ENCODE data around the gene SNX30.

Gene SNX30

DNA sequence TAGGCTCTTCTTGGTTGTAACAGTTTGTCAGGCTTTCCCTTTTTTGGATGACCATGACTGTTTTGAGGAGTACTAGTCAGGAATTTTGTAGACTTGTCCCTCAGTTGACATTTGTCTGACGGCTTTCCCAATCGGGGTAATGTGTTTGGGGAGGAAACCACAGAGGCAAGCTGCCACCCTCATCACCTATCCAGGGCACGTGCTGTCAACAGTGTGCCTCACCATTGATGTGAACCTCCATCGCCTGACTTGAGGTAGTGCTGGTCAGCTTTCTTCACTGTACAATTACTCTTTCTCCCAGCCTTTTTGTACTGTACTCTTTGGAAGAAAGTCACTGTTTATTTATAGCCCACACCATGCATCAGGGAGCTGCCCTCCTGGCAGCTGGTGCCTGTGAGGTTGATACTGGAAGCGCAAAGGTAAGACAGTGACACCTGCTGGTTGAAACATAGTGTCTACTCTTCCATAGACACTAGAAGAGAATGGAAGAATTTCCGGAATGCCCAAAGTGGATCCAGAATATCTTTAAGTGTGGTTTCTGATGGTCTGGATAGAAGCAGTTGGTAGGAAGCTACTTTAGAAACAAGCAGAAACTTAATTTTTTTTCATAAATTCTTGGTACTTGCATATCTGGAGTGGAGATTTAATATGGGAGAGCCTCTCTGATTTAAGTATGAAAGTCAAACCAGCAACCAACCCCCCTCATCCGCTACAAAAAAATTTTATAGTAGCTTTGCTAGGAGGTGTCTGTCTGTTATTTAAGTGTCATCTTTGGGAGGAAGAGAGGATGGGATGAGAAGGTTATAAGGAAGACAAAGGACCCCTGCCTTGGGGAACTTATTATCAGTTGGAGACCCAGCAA lies 69.3 kb downstream of the SNX30 start:
- no peak for DNase-seq (ENCODE audit: low read depth in 2 of 3, low spot score in 1 of 3)

DNA sequence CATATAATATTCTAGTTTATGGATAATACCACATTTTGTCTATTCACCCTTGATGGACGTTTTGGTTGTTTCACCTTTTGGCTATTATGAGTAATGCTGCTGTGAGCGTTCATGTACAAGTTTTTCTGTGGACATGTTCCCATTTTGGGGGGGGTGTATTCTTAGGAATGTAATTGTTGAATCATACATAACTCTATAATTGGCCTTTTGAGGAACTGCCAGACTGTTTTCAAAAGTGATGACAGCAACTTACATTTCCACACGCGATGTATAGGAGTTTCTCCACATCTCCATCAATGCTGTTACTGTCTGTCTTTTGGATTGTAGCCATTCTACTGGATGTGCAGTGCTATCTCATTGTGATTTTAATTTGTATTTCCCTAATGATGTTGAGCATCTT lies 70.3 kb downstream of the SNX30 start:
- no peak for DNase-seq (ENCODE audit: low read depth in 2 of 3, low spot score in 1 of 3)

DNA sequence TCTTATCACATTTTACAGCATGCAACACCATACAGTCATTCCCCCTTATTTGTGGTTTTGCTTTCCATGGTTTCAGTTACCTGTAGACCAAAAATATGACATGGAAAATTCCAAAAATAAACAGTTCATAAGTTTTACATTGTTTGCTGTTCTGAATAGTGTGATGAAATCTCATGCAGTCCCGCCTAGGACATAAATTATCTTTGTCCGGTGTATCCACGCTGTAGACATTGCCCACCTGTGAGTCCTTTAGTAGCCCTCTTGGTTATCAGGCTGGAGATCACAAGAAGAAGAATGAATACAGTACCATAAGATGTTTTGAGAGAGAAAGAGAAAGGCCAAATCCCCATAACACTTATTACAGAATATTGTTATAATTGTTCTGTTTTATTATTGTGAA lies 72.1 kb downstream of the SNX30 start:
- DNase-seq (ENCODE audit: low read depth in 2 of 3, low spot score in 1 of 3): no peak

DNA sequence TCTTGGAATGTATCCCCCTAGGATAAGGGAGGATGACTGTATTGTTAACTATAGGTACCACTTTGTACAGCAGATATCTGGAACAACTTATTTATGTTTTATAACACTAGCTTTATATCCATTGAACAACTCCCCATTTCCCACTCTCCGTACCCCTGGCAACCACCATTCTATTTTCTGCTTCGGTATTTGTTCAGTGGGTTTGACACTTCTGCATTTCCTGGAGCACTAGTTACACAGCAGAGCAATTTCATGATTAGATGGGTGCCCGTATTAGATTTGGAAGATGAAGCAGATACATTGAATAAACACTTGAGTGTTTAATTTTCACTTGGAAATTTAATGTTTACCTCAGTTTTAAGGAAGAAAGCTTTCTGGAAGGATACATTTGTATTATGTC lies 72.7 kb downstream of the SNX30 start:
- DNase-seq (ENCODE audit: low read depth in 2 of 3, low spot score in 1 of 3): no peak

DNA sequence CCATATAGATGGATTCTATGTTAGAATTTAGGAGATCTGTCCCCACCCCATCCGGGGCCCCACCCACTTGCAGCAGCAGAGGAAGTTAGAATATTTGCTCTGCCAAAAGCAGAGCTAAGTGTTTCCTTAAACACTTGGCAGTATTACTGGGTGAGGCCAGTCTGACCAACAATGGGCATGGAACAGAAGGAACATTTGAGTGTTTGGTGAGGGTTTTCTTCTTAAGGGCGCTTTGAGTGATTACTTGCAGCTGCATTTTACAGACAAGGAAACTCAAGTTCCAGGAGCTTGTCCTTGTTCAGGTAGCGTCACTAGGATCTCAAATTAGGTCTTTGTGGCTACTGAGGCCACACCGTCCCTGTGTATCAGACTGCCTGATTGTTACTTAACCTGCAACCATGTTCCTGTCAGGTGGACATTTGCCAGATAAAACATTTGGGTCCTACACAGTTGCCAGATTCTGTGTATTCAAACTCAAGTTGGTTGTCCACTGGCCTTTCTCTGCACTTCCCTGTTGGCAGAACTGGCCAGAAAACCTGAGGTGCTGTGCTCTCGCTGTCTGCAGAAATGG lies 80.8 kb downstream of the SNX30 start:
- DNase-seq (ENCODE audit: low read depth in 2 of 3, low spot score in 1 of 3): no peak

DNA sequence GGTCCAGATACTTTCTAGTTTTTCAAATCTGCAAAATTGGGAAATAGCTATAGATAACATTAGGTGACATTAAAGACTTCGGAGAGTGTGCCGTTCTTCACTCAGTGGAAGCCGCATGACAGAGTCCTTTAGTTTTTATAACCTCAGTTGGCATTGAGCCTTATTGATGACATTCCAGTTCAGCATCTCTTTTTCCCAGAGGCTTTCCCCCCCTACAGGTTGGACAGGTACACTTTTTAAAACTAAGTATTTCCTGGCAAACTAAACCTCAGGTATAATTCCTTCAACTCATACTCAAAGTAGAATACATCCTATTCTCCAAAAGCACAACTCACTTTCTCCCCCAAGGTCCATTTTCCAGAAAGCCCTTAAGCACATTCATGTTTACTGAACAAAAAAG lies 81.4 kb downstream of the SNX30 start:
- DNase-seq (ENCODE audit: low read depth in 2 of 3, low spot score in 1 of 3): no peak

DNA sequence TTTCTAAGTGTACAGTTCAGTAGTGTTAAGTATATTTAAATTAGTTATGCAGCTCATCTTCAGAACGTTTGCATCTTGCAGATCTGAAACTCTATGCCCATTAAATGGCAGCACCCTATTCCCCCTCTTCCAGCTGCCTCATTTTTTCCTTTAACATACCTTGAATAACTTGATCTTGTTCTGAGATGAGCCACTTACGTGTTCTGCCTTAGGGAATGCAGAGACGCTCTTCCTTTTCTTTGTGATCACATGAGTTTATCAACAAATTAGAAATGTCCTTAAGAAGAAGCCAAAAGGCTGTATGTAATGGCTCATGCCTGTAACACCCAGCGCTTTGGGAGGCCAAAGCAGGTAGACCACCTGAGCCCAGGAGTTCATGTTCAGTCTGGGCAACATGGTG lies 82.5 kb downstream of the SNX30 start:
- DNase-seq (ENCODE audit: low read depth in 2 of 3, low spot score in 1 of 3): no peak

DNA sequence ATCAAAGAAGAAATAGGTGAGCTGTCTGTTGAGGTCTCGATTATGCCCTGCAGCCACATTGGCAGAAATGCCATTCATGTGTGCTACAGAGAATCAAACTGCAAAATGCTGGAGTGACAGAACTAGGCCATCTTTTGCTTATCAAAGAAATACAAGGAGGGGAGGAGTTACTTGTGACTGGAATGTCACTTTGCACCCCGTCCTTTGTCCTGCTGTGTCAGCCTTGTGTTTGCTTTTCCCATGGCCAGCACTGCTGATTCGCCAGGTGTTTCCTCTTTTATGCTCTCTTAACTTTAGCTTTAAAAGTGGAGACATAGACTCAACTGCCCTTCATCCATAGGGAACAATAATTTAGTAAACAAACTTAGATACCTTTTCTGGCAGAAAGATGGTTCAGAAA lies 85.8 kb downstream of the SNX30 start:
- DNase-seq (ENCODE audit: low read depth in 2 of 3, low spot score in 1 of 3): no peak

DNA sequence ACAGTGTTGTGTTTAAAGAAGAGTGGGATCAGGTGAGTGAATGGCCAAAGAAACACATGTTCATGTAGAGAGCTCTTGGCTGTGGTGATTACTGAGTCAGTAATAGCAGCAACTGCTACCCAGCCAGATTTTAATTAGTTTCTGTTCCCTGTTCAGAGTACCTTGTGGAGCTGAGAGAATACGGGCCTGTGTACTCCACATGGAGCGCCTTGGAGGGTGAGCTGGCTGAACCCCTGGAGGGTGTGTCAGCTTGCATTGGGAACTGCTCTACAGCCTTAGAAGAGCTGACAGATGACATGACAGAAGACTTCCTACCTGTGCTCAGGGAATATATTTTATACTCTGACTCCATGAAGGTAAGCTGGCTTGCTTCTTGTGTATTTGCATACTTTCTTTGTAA lies 87.8 kb downstream of the SNX30 start:
- DNase-seq (ENCODE audit: low read depth in 2 of 3, low spot score in 1 of 3): no peak

DNA sequence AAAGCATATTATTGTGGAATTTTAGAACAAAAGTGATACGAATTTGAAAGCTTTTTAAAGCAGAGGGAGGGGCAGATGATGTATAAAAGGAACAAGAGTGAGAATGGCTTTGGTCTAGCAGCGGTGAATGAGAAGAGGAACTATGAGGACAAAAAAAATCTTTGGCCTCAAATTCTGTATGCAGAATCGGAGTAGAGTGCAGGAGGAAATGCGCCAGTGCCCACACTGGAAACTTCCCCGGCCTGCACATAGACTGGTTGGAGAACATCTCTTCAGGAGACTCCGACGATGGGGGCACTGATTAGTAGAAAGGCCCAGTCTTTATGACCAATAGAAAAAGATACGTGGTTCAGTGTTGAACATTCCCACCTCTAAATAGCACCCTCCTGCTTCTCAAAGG lies 88.8 kb downstream of the SNX30 start:
- DNase-seq (ENCODE audit: low read depth in 2 of 3, low spot score in 1 of 3): no peak

DNA sequence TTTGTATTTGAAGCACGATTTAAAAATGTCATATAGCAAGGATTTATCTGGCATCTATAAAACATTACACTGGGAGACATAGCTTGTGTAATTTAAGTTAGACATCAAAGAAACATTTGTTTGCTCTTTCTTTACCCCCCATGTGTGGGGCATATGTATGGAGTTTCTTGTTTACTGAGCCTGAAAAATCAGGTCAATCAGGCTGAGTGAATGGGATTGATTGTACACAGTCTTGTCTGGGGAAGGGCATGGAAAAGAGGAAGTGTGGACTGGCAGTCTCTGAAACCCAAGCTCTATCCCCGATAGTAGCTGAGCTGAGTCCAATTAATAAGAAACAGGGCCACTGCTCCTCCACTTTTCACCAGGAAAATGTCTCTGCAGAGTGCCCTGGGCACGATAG lies 90.7 kb downstream of the SNX30 start:
- no peak for DNase-seq (ENCODE audit: low read depth in 2 of 3, low spot score in 1 of 3)

DNA sequence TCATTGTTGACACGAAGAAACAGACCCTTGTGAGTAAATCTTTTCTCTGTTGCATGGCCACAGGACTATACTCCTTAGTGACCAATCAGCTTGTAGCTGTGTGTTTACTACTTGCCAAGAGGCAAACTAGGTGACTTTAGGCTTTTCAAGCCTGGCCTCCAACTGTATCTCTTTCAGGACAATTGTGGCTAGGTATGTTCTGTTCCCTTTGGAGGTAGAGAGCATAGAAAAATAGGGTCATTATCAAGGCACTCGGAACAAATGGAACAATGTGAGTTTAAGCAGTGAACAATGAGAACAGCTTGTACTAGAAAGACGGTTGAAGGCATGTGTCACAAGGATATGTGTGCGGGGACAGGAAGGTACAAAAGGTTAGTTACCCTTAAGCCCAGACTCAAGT lies 92.0 kb downstream of the SNX30 start:
- DNase-seq (ENCODE audit: low read depth in 2 of 3, low spot score in 1 of 3): no peak

DNA sequence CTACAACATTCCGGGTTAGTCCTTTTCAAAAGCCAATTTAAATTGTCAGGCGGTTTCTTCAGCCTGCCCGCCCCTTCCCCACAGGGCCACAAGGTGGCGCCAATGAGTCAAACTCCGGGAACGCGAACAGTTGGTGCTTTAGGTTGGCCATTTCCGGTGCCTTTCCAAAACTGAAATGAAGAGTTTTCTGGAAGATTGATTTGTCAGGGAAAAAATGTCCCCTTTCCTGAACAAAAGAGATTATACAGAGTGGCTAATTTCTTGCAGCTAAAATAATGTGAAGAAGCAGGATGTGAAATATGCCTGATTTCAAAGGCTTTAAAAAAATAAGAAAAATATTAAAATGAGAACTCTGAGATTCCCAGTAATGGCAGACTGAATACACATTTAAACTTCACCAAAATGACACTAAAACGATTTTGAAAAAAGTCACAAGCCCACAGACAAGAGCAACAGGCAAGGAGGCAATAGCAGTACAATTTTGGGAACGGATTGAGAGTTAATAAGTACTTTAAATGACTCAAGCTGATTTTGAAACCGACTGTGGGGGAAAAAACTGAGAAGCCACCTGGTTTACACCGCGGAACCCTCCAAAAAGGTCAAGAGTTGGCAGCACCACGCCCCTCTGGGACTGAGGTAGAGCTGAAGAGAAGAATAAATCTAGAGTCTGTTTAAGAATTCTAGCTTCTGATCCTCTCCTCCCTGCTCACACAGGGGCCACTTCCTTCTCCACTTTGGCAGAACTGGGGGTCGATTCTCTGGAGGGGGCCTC lies 94.4 kb downstream of the SNX30 start:
- peak; percentile 62 to 85 (median 71) for DNase-seq (ENCODE audit: low read depth in 2 of 3, low spot score in 1 of 3)

DNA sequence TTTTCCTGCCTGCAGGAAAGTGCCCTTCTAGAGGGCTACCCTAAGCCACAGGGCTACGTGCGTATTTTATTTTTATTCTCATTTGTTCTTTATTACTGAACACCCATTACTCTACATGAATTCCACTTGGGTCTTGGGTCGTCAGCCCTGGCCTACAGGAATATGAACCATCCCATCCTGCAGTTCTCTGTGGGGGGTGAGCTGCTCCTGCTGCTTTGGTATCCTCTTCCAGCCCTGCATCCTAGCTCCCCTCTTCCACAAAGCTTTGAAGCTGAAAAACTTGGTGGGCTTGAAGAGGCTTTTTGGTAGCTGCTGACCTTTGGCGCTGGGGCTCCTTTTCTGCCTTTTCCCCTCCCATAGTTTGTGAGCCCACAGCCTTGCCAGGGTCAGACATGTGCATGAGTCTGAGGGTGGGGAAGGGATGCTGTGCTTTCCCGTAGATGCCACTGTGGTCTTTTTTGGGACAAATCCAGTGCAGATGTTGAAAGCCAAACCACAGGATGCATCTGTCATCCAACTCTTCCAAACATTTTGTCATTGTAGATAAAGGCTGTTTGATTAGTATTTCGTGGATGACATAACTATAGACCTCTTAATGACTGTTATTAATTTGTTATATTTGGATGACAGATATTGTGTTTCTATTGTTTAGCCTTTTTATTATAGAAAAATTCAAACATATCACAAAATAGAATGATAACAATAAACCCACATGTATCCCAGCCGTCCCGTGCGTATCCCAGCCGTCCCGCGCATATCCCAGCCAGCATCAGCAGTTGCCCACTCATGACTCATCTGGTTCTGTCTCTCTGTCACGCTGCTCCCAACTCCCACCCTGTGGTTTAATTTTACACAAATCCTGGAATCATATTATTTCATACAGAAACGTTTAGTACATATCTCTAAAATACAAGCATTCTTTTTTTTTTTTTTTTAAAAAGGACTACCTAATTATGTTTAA lies 96.2 kb downstream of the SNX30 start:
- DNase-seq (ENCODE audit: low read depth in 2 of 3, low spot score in 1 of 3): no peak

DNA sequence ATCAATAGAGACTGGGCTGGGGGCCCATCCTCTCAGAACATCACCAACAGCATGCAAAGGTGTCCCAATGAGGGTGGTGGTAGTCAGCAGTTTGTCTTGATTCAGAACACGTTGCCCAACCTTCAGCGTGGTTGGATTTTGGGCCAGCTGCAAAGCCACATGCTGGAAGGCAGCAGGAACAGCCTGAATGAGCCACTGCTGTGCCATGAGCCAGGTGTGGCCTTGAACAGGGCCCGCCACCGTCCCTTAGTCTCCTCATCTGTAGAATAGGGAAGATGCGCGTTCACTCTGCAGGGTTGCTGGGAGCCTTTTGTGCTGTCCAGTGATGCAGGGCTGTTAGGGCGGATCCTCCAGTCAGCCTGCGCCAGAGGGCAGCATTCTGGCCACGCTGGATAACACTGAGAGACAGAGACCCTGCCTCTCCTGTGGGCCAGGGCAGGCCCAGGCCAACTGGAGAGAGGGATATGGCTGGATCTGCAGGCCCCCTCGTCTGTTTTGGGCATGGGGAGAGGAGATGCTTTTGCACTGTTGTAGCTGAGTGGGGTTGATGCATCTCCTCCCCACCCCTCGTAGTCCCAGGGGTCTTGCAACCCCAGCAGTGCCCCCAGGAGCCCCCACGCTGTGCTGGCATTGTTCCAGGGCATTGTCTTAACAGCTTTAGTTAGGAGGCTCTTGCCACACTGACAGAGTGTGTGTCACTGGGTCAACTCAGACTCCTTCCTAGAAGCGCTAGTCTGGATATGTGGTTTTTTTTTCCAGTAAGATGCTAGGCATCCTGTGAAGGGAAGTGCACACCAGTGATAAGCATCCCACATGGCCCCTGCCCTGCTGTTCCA lies 98.0 kb downstream of the SNX30 start:
- no peak for DNase-seq (ENCODE audit: low read depth in 2 of 3, low spot score in 1 of 3)

DNA sequence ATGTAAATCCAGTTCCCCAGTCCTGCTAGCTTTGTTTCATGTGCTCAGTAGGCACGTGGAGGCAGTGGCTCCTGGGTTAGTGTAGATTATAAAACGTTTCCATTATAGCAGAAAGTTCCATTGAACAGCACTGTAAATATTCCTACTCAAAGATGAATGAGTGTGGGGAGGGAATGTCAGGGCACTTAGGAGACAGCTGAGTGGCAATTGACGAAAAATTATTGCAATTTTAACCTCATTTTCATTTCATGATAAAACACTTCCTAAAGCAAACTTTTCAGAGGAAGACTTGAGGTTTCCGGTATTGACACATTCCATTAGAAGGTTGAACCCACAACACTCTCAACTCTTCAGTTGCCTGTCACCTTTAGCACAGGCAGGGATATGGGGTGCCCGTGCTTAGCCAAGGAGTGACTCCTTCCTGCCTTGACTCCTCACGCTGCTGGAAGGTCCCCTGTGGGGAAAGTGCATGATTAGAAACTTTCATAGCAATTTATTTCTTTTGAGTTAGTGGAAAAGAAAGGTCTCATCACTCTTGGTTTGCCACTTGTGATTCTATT lies 98.9 kb downstream of the SNX30 start:
- no peak for DNase-seq (ENCODE audit: low read depth in 2 of 3, low spot score in 1 of 3)

DNA sequence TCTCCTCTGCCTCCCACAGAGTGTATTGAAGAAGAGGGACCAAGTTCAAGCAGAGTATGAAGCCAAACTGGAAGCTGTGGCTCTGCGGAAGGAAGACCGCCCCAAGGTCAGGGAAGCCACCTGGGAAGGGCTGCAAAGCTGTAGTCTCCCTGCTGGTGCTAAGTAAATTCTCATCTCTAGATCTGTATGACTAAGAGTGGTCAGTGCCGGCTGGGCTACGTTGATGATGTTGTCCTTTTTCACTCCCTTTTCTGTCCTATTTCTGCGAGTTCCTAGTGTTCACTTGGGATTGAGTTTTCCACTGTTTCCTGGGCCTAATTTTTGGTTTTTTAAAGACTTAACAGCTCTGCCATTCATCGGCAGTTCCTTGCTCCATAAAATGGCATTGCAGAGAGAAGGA lies 100.3 kb downstream of the SNX30 start:
- no peak for DNase-seq (ENCODE audit: low read depth in 2 of 3, low spot score in 1 of 3)

DNA sequence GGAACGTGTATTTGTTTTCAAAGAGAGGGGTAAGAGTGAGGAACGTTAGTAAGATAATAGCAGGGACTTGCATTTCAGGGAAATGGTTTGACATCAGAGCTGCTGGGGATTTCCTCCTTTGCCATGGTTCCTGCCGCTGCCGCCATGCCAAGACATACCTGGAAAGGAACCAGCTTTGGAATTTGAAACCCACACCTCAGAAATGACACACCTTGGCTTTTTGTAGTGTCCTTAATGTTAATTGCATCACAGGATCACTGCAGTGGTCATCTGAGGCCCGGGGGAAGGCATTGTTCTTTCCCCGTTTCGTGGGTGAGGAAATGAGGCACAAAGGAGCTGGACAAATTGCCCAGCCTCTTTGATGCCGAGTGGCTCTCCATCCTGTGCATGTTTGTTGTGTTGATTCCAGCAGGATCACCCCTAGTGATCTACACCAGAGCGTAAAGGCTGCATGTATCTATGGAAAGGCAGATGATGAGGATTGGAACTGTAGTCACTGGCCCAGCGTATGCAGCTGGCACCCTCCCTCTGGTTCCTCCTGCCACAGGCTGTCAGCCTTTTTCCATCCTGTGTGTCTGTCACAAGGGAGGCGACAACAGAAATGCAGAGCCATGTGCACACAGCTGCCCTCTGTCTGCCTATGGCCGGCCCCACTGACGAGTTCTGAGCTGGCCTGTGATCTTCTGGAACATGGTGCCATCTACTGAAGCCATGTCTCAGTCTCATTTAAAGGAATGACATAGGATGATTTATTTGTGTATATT lies 102.4 kb downstream of the SNX30 start:
- no peak for DNase-seq (ENCODE audit: low read depth in 2 of 3, low spot score in 1 of 3)

Measured in stimulated activated CD4-positive, alpha-beta T cell treated with anti-CD3 and anti-CD28 coated beads, Interleukin-12 subunit alpha, Interleukin-12 subunit beta, amount 100 ng/mL, for 48 hours (primary cell).